Measurements from ENCODE around the gene SNRPA1. TPM values are rescaled to one million over a fixed set of nuclear protein-coding genes. Genes with fewer than 3 reads are reported as not detected.
A peak's percentile ranks its signal among the peaks of the same experiment; 100 is the strongest.
"Not testable (repeated sequence)": the region's sequence is repeated elsewhere in the genome, so short reads cannot be mapped to it uniquely, and the experiment has no call there.

The SNRPA1 gene
- 13.9 TPM for total RNA-seq

GRCh38 chr15:101294731-101295606 is at the start of gene SNRPA1:
Gene SNRPA1 (minus strand): TSS chr15:101295248. CDS start chr15:101295178, 70 bp downstream.
- FAIRE-seq (no peak), DNase-seq (ENCODE audit: low spot score in 2 of 2) (peak; percentile 96)

GRCh38 chr15:101342056-101342455 is 47.0 kb upstream of the SNRPA1 start:
- no peak for FAIRE-seq
- DNase-seq (ENCODE audit: low spot score in 2 of 2) = no peak

- FAIRE-seq = no peak
Measured at GRCh38 chr15:101338502-101339057, 43.5 kb upstream of the SNRPA1 start.

GRCh38 chr15:101337976-101338375 is 42.9 kb upstream of the SNRPA1 start:
- no peak for DNase-seq (ENCODE audit: low spot score in 2 of 2)
- FAIRE-seq = no peak

More at GRCh38 chr15:101338502-101339057, 43.5 kb upstream of the SNRPA1 start:
- no peak for DNase-seq (ENCODE audit: low spot score in 2 of 2)

GRCh38 chr15:101333907-101334789 is 39.1 kb upstream of the SNRPA1 start:
- FAIRE-seq; DNase-seq (ENCODE audit: low spot score in 2 of 2): not testable (repeated sequence)

- FAIRE-seq (no peak), DNase-seq (ENCODE audit: low spot score in 2 of 2) (no peak)
Measured at GRCh38 chr15:101332061-101332467, 37.0 kb upstream of the SNRPA1 start.

- FAIRE-seq (no peak), DNase-seq (ENCODE audit: low spot score in 2 of 2) (no peak)
Measured at GRCh38 chr15:101329867-101330380, 34.9 kb upstream of the SNRPA1 start.

- DNase-seq (ENCODE audit: low spot score in 2 of 2) (no peak), FAIRE-seq (no peak)
Measured at GRCh38 chr15:101329309-101329863, 34.3 kb upstream of the SNRPA1 start.

- no peak for FAIRE-seq
- DNase-seq (ENCODE audit: low spot score in 2 of 2) = no peak
Measured at GRCh38 chr15:101328001-101328400, 33.0 kb upstream of the SNRPA1 start.

- DNase-seq (ENCODE audit: low spot score in 2 of 2) (no peak), FAIRE-seq (no peak)
Measured at GRCh38 chr15:101327147-101327740, 32.2 kb upstream of the SNRPA1 start.

GRCh38 chr15:101326462-101327146 is 31.6 kb upstream of the SNRPA1 start:
- DNase-seq (ENCODE audit: low spot score in 2 of 2) (no peak), FAIRE-seq (no peak)

- no peak for DNase-seq (ENCODE audit: low spot score in 2 of 2)
- no peak for FAIRE-seq
Measured at GRCh38 chr15:101326026-101326315, 30.9 kb upstream of the SNRPA1 start.

- DNase-seq (ENCODE audit: low spot score in 2 of 2) = no peak
- no peak for FAIRE-seq
Measured at GRCh38 chr15:101325263-101326025, 30.4 kb upstream of the SNRPA1 start.

GRCh38 chr15:101324524-101325177 is 29.6 kb upstream of the SNRPA1 start:
- FAIRE-seq (no peak), DNase-seq (ENCODE audit: low spot score in 2 of 2) (no peak)

- FAIRE-seq (no peak), DNase-seq (ENCODE audit: low spot score in 2 of 2) (no peak)
Measured at GRCh38 chr15:101323793-101324523, 28.9 kb upstream of the SNRPA1 start.

- no peak for FAIRE-seq
- no peak for DNase-seq (ENCODE audit: low spot score in 2 of 2)
Measured at GRCh38 chr15:101322854-101323477, 27.9 kb upstream of the SNRPA1 start.

- DNase-seq (ENCODE audit: low spot score in 2 of 2) (no peak), FAIRE-seq (no peak)
Measured at GRCh38 chr15:101322016-101322695, 27.1 kb upstream of the SNRPA1 start.

Data from frontal cortex (tissue), 4 donors.